ENCODE results near the gene SLC4A1AP.
A peak's percentile ranks its signal among the peaks of the same experiment; 100 is the strongest.

The SLC4A1AP gene

GRCh38 chr2:27734305-27734704, 70.6 kb downstream of the SLC4A1AP start:
- H3K27me3 Mint-ChIP-seq, result no peaks in the 10 kb centered on the region
- no peak overlapping the region for H3K4me3 Mint-ChIP-seq
- H3K36me3 Mint-ChIP-seq (ENCODE audit: insufficient read depth), result no peaks in the 10 kb centered on the region
- H3K9me3 Mint-ChIP-seq, result no peaks in the 10 kb centered on the region
- H3K27ac Mint-ChIP-seq (ENCODE audit: low read depth), result no peak overlapping the region
- DNase-seq (ENCODE audit: low spot score in 2 of 2), result no peak
- ATAC-seq (replicated peaks; ENCODE audit: extremely low read depth, poor library complexity, severe bottlenecking), result no peak
- H3K4me1 Mint-ChIP-seq, result no peaks in the 10 kb centered on the region

- DNase-seq (ENCODE audit: low spot score in 2 of 2), result no peak
- H3K4me1 Mint-ChIP-seq, result no peaks in the 10 kb centered on the region
- H3K27me3 Mint-ChIP-seq, result no peaks in the 10 kb centered on the region
- no peak overlapping the region for H3K27ac Mint-ChIP-seq (ENCODE audit: low read depth)
- H3K4me3 Mint-ChIP-seq, result peak overlapping the region; percentile 39
- H3K36me3 Mint-ChIP-seq (ENCODE audit: insufficient read depth), result no peaks in the 10 kb centered on the region
- H3K9me3 Mint-ChIP-seq, result no peaks in the 10 kb centered on the region
- no peak for ATAC-seq (replicated peaks; ENCODE audit: extremely low read depth, poor library complexity, severe bottlenecking)
Observed at GRCh38 chr2:27735263-27735904, 71.7 kb downstream of the SLC4A1AP start.

GRCh38 chr2:27736031-27736889, 72.6 kb downstream of the SLC4A1AP start:
- H3K4me3 Mint-ChIP-seq, result no peak overlapping the region
- ATAC-seq (replicated peaks; ENCODE audit: extremely low read depth, poor library complexity, severe bottlenecking), result no peak
- no peaks in the 10 kb centered on the region for H3K9me3 Mint-ChIP-seq
- H3K27me3 Mint-ChIP-seq, result no peaks in the 10 kb centered on the region
- H3K27ac Mint-ChIP-seq (ENCODE audit: low read depth), result no peak overlapping the region
- no peak for DNase-seq (ENCODE audit: low spot score in 2 of 2)
- no peaks in the 10 kb centered on the region for H3K4me1 Mint-ChIP-seq
- H3K36me3 Mint-ChIP-seq (ENCODE audit: insufficient read depth), result no peaks in the 10 kb centered on the region

GRCh38 chr2:27736890-27737204, 73.2 kb downstream of the SLC4A1AP start:
- no peak overlapping the region for H3K4me3 Mint-ChIP-seq
- H3K36me3 Mint-ChIP-seq (ENCODE audit: insufficient read depth), result no peaks in the 10 kb centered on the region
- H3K27me3 Mint-ChIP-seq, result no peaks in the 10 kb centered on the region
- ATAC-seq (replicated peaks; ENCODE audit: extremely low read depth, poor library complexity, severe bottlenecking) (no peak), DNase-seq (ENCODE audit: low spot score in 2 of 2) (no peak)
- H3K9me3 Mint-ChIP-seq, result no peaks in the 10 kb centered on the region
- no peak overlapping the region for H3K27ac Mint-ChIP-seq (ENCODE audit: low read depth)
- H3K4me1 Mint-ChIP-seq, result no peaks in the 10 kb centered on the region

GRCh38 chr2:27737676-27738348, 74.1 kb downstream of the SLC4A1AP start:
- Mint-ChIP-seq H3K4me3 (no peak overlapping the region), H3K27me3 (no peaks in the 10 kb centered on the region), H3K4me1 (no peaks in the 10 kb centered on the region), H3K9me3 (no peaks in the 10 kb centered on the region), H3K27ac (ENCODE audit: low read depth) (no peak overlapping the region), H3K36me3 (ENCODE audit: insufficient read depth) (no peaks in the 10 kb centered on the region)
- no peak for DNase-seq (ENCODE audit: low spot score in 2 of 2)
- ATAC-seq (replicated peaks; ENCODE audit: extremely low read depth, poor library complexity, severe bottlenecking), result no peak

GRCh38 chr2:27738349-27739057, 74.8 kb downstream of the SLC4A1AP start:
- no peak overlapping the region for H3K4me3 Mint-ChIP-seq
- H3K4me1 Mint-ChIP-seq, result no peaks in the 10 kb centered on the region
- H3K36me3 Mint-ChIP-seq (ENCODE audit: insufficient read depth), result no peaks in the 10 kb centered on the region
- ATAC-seq (replicated peaks; ENCODE audit: extremely low read depth, poor library complexity, severe bottlenecking) (no peak), DNase-seq (ENCODE audit: low spot score in 2 of 2) (no peak)
- no peaks in the 10 kb centered on the region for H3K27me3 Mint-ChIP-seq
- H3K27ac Mint-ChIP-seq (ENCODE audit: low read depth), result no peak overlapping the region
- H3K9me3 Mint-ChIP-seq, result no peaks in the 10 kb centered on the region

- Mint-ChIP-seq H3K27ac (ENCODE audit: low read depth) (no peak overlapping the region), H3K4me3 (no peak overlapping the region), H3K4me1 (no peaks in the 10 kb centered on the region), H3K36me3 (ENCODE audit: insufficient read depth) (no peaks in the 10 kb centered on the region), H3K27me3 (no peaks in the 10 kb centered on the region), H3K9me3 (no peaks in the 10 kb centered on the region)
- DNase-seq (ENCODE audit: low spot score in 2 of 2), result no peak
- ATAC-seq (replicated peaks; ENCODE audit: extremely low read depth, poor library complexity, severe bottlenecking), result no peak
Observed at GRCh38 chr2:27739058-27739373, 75.3 kb downstream of the SLC4A1AP start.

GRCh38 chr2:27741673-27742072, 78.0 kb downstream of the SLC4A1AP start:
- DNase-seq (ENCODE audit: low spot score in 2 of 2), result no peak
- H3K27ac Mint-ChIP-seq (ENCODE audit: low read depth), result no peak overlapping the region
- H3K9me3 Mint-ChIP-seq, result no peaks in the 10 kb centered on the region
- H3K36me3 Mint-ChIP-seq (ENCODE audit: insufficient read depth), result no peaks in the 10 kb centered on the region
- H3K4me3 Mint-ChIP-seq, result no peak overlapping the region
- H3K4me1 Mint-ChIP-seq, result no peaks in the 10 kb centered on the region
- ATAC-seq (replicated peaks; ENCODE audit: extremely low read depth, poor library complexity, severe bottlenecking), result no peak
- H3K27me3 Mint-ChIP-seq, result no peaks in the 10 kb centered on the region

GRCh38 chr2:27742571-27742970, 78.9 kb downstream of the SLC4A1AP start:
- H3K9me3 Mint-ChIP-seq, result no peaks in the 10 kb centered on the region
- no peaks in the 10 kb centered on the region for H3K4me1 Mint-ChIP-seq
- H3K27ac Mint-ChIP-seq (ENCODE audit: low read depth), result no peak overlapping the region
- H3K27me3 Mint-ChIP-seq, result no peaks in the 10 kb centered on the region
- DNase-seq (ENCODE audit: low spot score in 2 of 2) (no peak), ATAC-seq (replicated peaks; ENCODE audit: extremely low read depth, poor library complexity, severe bottlenecking) (no peak)
- no peak overlapping the region for H3K4me3 Mint-ChIP-seq
- no peaks in the 10 kb centered on the region for H3K36me3 Mint-ChIP-seq (ENCODE audit: insufficient read depth)

Measured in central memory CD8-positive, alpha-beta T cell (primary cell).